Measurements from ENCODE around the gene FKBP3. TPM values are rescaled to one million over a fixed set of nuclear protein-coding genes. Genes with fewer than 3 reads are reported as not detected.

FKBP3 gene
- total and polyA plus RNA-seq, 2 of the 8 experiments (the other 6 are each of a cell fraction or from before 2014, with no cell fraction given) = 36.0 to 149 TPM

GRCh38 chr14:45072126-45072525 lies 62.2 kb downstream of the FKBP3 start:
- Histone ChIP-seq H3K9ac (replicated peaks in 1 of 4; ENCODE audit: extremely low read depth in 1 of 4, low read depth in 3 of 4, low read length in 3 of 4) (no peak overlapping the region), H2BK120ac (replicated peaks; ENCODE audit: low read depth, low read length) (no peak overlapping the region), H3K27ac (ENCODE audit: low read depth, low read length) (no peak overlapping the region), H3K4me1 (replicated peaks in 1 of 4; ENCODE audit: control insufficient read depth in 3 of 4, insufficient read depth in 4 of 4, low read length in 3 of 4) (no peaks in the 10 kb centered on the region), H3K4me2 (ENCODE audit: insufficient read depth in 1 of 2, low read depth in 2 of 2, low read length in 2 of 2) (no peak overlapping the region), H4K20me1 (replicated peaks in 1 of 2; ENCODE audit: control insufficient read depth in 1 of 2, insufficient read depth in 2 of 2, low read length in 2 of 2) (no peaks in the 10 kb centered on the region), H4K91ac (replicated peaks; ENCODE audit: insufficient read length, low read length) (no peak overlapping the region), H3K4me3 (ENCODE audit: extremely low read depth in 1 of 4, insufficient read depth in 2 of 4, low read depth in 3 of 4, low read length in 4 of 4) (no peak overlapping the region), H4K8ac (ENCODE audit: extremely low read depth, insufficient read depth, low read length) (no peak overlapping the region), H3K56ac (replicated peaks; ENCODE audit: insufficient read length, low read depth, low read length) (no peak overlapping the region), H2BK12ac (ENCODE audit: low read depth, low read length) (no peak overlapping the region), H2BK5ac (ENCODE audit: low read depth, low read length) (no peak overlapping the region), H3K36me3 (ENCODE audit: control insufficient read depth in 2 of 4, insufficient read depth in 4 of 4, low read length in 3 of 4) (peaks cover 0 to 2% (median 0%) of the 10 kb centered on the region in 4 experiments; a peak in 2 of 8 replicates), H3K14ac (ENCODE audit: insufficient read length) (no peak overlapping the region), H3K4ac (replicated peaks; ENCODE audit: insufficient read length, low read depth, low read length) (no peak overlapping the region), H2AFZ (ENCODE audit: low read length) (no peak overlapping the region), H3K79me2 (ENCODE audit: control insufficient read depth in 1 of 2, insufficient read depth in 2 of 2, low read length in 2 of 2) (no peaks in the 10 kb centered on the region), H3K27me3 (replicated peaks in 1 of 4; ENCODE audit: control insufficient read depth in 3 of 4, extremely low read depth in 1 of 4, insufficient read depth in 3 of 4, low read length in 3 of 4) (no peaks in the 10 kb centered on the region), H3K18ac (ENCODE audit: extremely low read depth, low read length) (no peak overlapping the region), H3K79me1 (ENCODE audit: low read depth, low read length) (no peaks in the 10 kb centered on the region), H2AK5ac (ENCODE audit: low read depth, low read length) (no peak overlapping the region), H3K23ac (ENCODE audit: insufficient read length) (no peak overlapping the region), H3K23me2 (ENCODE audit: low read depth, low read length) (no peaks in the 10 kb centered on the region), H3K9me3 (ENCODE audit: insufficient read depth in 2 of 2, low read depth in 1 of 2, low read length in 1 of 2) (no peaks in the 10 kb centered on the region), H2BK20ac (ENCODE audit: low read length) (no peak overlapping the region), H4K5ac (ENCODE audit: insufficient read length, low read depth, low read length) (no peak overlapping the region), H2BK15ac (ENCODE audit: low read length) (no peak overlapping the region)
- DNase-seq (ENCODE audit: low read depth in 1 of 2, low spot score in 2 of 2) = no peak
- 89% methylated on average over 6 of the region's 6 CpGs; no CpG with 5 or more reads in 1 of the 2 experiments for WGBS, 2 experiments (ENCODE audit: extremely low coverage in 1 of 2, insufficient coverage in 1 of 2, insufficient read length in 1 of 2, insufficient replicate concordance in 2 of 2, low coverage in 1 of 2, low lambda C conversion rate in 2 of 2, missing lambda C conversion rate in 1 of 2)
- FAIRE-seq = no peak
- TF ChIP-seq BRCA1 (IDR thresholded peaks at IDR 0.05; ENCODE audit: low read depth, low read length) = no peak
- ChIA-PET CTCF (ENCODE audit: partially characterized antibody) (no interaction called here), POLR2A (ENCODE audit: partially characterized antibody) (no interaction called here)

Measured in H1 (cell line).